K562 (cell line): ENCODE data around the gene SLC3A2. TPM values are rescaled to one million over a fixed set of nuclear protein-coding genes. Genes with fewer than 3 reads are reported as not detected.
A peak's percentile ranks its signal among the peaks of the same experiment; 100 is the strongest.

Source experiments
- ATAC-seq: fragments of 200-7000 bp; cut with Tn5 transposase; 3 replicates; pipeline ENCODE4 v1.9.1; 2020; ENCODE audit warnings: moderate library complexity
- BruUV-seq: library from RNA; stranded (reverse); fragments of 400-500 nt; replicated peaks from 2 replicates; lab custom pipeline; 2021; lab: Mats Ljungman, UMichigan
- CTCF ChIA-PET: fragments of 300-600 bp; formaldehyde crosslinking; extraction: SDS; loops from one replicate; lab custom pipeline; 2021; ENCODE audit warnings: low intra/inter-chr PET ratio; lab: Yijun Ruan, JAX
- POLR2A ChIA-PET: fragments of 300-600, 350-650 bp; sonication (Branson Sonifier 250); formaldehyde crosslinking; extraction: SDS; loops from one replicate; lab custom pipeline; 2021; ENCODE audit warnings: antibody characterized with exemption, inconsistent platforms; lab: Yijun Ruan, JAX
- DNase-seq, 4 experiments: peaks; one replicate each; pipeline versions ENCODE4 v3.0.0 to v3.0.0-alpha.2; 2011 to 2018; ENCODE audit warnings: low spot score in 3 of 4, mixed read lengths in 3 of 4; ENCODE audit errors: extremely low read depth in 1 of 4
- FAIRE-seq: peaks from 2 replicates; lab custom pipeline; 2011; peaks lifted over from hg19 to GRCh38; lab: Jason Lieb, UNC
- H2AFZ ChIP-seq: 2 replicates; pipeline ENCODE4 v1.6.0; 2011; ENCODE audit warnings: low read depth, low read length, control low read depth, inconsistent platforms
- H3K27ac ChIP-seq: fragments of 200-600 bp; 3 replicates; pipeline ENCODE4 v1.8.0; 2011; ENCODE audit warnings: low read depth, mild to moderate bottlenecking, control low read depth, inconsistent platforms, low read length, moderate library complexity, mixed read lengths; ENCODE audit errors: extremely low read depth
- H3K27me3 ChIP-seq, 2 experiments: fragments of 300-600 bp in 1 of 2; 2 replicates in 1 of 2; 3 replicates in 1 of 2; pipeline versions ENCODE4 v1.6.0 to v1.8.0; 2011; ENCODE audit warnings: inconsistent platforms in 2 of 2, low read length in 2 of 2, mild to moderate bottlenecking in 1 of 2, mixed read lengths in 1 of 2, moderate library complexity in 1 of 2; ENCODE audit not compliant: control insufficient read depth in 2 of 2, insufficient read depth in 2 of 2
- H3K36me3 ChIP-seq: fragments of 300-600 bp; 3 replicates; pipeline ENCODE4 v1.8.0; 2011; ENCODE audit warnings: mild to moderate bottlenecking, low read length, inconsistent platforms; ENCODE audit not compliant: control insufficient read depth, insufficient read depth
- H3K4me1 ChIP-seq, 2 experiments: fragments of 200-600 bp in 1 of 2; replicated peaks in 1 of 2; 2 replicates in 1 of 2; 3 replicates in 1 of 2; pipeline versions ENCODE4 v1.5.1 to v1.8.0; 2011; ENCODE audit warnings: inconsistent platforms in 2 of 2, low read length in 2 of 2, mild to moderate bottlenecking in 1 of 2, mixed read lengths in 1 of 2, moderate library complexity in 1 of 2; ENCODE audit not compliant: control insufficient read depth in 2 of 2, insufficient read depth in 2 of 2
- H3K4me2 ChIP-seq: 2 replicates; pipeline ENCODE4 v1.6.1; 2011; ENCODE audit warnings: low read length, control low read depth, inconsistent platforms, mixed read lengths; ENCODE audit not compliant: insufficient read depth
- H3K4me3 ChIP-seq: fragments of 200-600 bp; sonication (generic), shearing (Covaris generic); 2 replicates; pipeline ENCODE4 v1.5.1; 2016; ENCODE audit warnings: control low read depth, inconsistent platforms
- H3K79me2 ChIP-seq: fragments of 200-600 bp; 3 replicates; pipeline ENCODE4 v1.8.0; 2011; ENCODE audit warnings: low read length, inconsistent platforms; ENCODE audit not compliant: control insufficient read depth, insufficient read depth
- H3K9ac ChIP-seq, 2 experiments: 2 replicates each; pipeline versions ENCODE4 v1.6.0 to v1.6.1; 2011; ENCODE audit warnings: low read depth in 2 of 2, low read length in 2 of 2, control low read depth in 1 of 2, inconsistent platforms in 1 of 2, mild to moderate bottlenecking in 1 of 2, mixed read lengths in 1 of 2; ENCODE audit not compliant: insufficient read depth in 1 of 2
- H3K9me1 ChIP-seq: one replicate; pipeline ENCODE4 v1.6.0; 2011; ENCODE audit warnings: inconsistent platforms, mild to moderate bottlenecking, low read length, moderate library complexity; ENCODE audit not compliant: control insufficient read depth, insufficient read depth
- H3K9me3 ChIP-seq: replicated peaks from 2 replicates; pipeline ENCODE4 v1.5.1; 2011; ENCODE audit warnings: low read depth, low read length, inconsistent platforms; ENCODE audit not compliant: control insufficient read depth, insufficient read depth
- H4K20me1 ChIP-seq: replicated peaks from 2 replicates; pipeline ENCODE4 v1.6.1; 2011; ENCODE audit warnings: low read length, inconsistent platforms, mixed read lengths; ENCODE audit not compliant: control insufficient read depth, insufficient read depth
- CREM ChIP-seq: IDR thresholded peaks from 2 replicates; pipeline ENCODE4 v1.6.1; 2014; ENCODE audit warnings: antibody characterized with exemption, low read depth
- JUN ChIP-seq, 2 experiments: sonication (generic) in 1 of 2; formaldehyde crosslinking in 1 of 2; IDR thresholded peaks; 2 replicates each; pipeline versions ENCODE4 v1.6.1 to v1.8.0; 2012 to 2022; ENCODE audit warnings: borderline replicate concordance in 2 of 2, mild to moderate bottlenecking in 2 of 2, improper control_type of control experiment in 1 of 2, low read depth in 1 of 2, low read length in 1 of 2, missing genetic modification reagents in 1 of 2
- KDM1A ChIP-seq, 2 experiments: fragments of 450-650 bp; IDR thresholded peaks; 2 replicates each; pipeline ENCODE4 v1.6.1; 2016; ENCODE audit warnings: mild to moderate bottlenecking in 2 of 2
- MEF2D ChIP-seq: conservative IDR thresholded peaks from 2 replicates; pipeline ENCODE4 v1.6.1; 2016; ENCODE audit warnings: low read depth, missing genetic modification characterization, missing compliant biosample characterization
- RBFOX2 ChIP-seq: fragments of 200-400 bp; formaldehyde crosslinking; IDR thresholded peaks from 2 replicates; pipeline ENCODE4 v1.6.1; 2017; ENCODE audit warnings: low read depth, mild to moderate bottlenecking, low read length, moderate library complexity
- SMC3 ChIP-seq: conservative IDR thresholded peaks from 2 replicates; pipeline ENCODE4 v1.6.1; 2011; ENCODE audit warnings: low read depth, low read length, improper control_type of control experiment; ENCODE audit not compliant: insufficient read depth
- WGBS: fragments of 100-300 bp; shearing (Covaris generic); methylation state at CpG from one replicate; pipeline ENCODE4 v1.1.6; 2016; ENCODE audit warnings: low coverage, mixed read lengths; ENCODE audit not compliant: insufficient coverage; ENCODE audit errors: missing lambda C conversion rate; 5-methylcytosine and 5-hydroxymethylcytosine counted together
- in situ Hi-C: fragments of 300-500 bp; cut with MboI; formaldehyde crosslinking; loops from 4 replicates; pipeline ENCODE4 v1.15.0; 2018; ENCODE audit warnings: inconsistent platforms, mixed read lengths
- intact Hi-C: fragments of 100-400 bp; cut with micrococcal nuclease; formaldehyde crosslinking; loops from 2 replicates; pipeline ENCODE4 v1.14.2; 2022
- polyA plus RNA-seq, 8 experiments: library from polyadenylated mRNA; depleted of rRNA in 4 of 8; stranded (reverse) in 5 of 8; unstranded in 3 of 8; fragments of >200 nt; fragmentation: Nextera tagmentation in 2 of 8; fragmentation: Illumina TruSeq in 1 of 8; extraction: Ambion mirVana in 2 of 8; extraction: Trizol in 1 of 8; gene quantifications; 2 replicates each; pipeline versions ENCODE4 v1.2.1 to v1.2.3, GENCODE V29; 2011 to 2014; ENCODE audit warnings: inconsistent platforms in 1 of 8, missing spikeins in 1 of 8
- total RNA-seq, 7 experiments: library from RNA; depleted of rRNA in 6 of 7; stranded (reverse); fragments of >200 nt in 6 of 7; fragmentation: Illumina TruSeq in 2 of 7; extraction: Trizol in 2 of 7; gene quantifications; 2 replicates each; pipeline versions ENCODE4 v1.2.1 to v1.2.3, GENCODE V29; 2011 to 2021; ENCODE audit warnings: low replicate concordance in 1 of 7
- TF ChIP-seq, protein P1 (sequence below): fragments of 450-650 bp; IDR thresholded peaks from 2 replicates; pipeline ENCODE4 v1.6.1; 2014; ENCODE audit warnings: low read depth, mild to moderate bottlenecking, moderate library complexity, borderline replicate concordance
- TF ChIP-seq, protein P2 (sequence below), 2 experiments: IDR thresholded peaks; 2 replicates each; pipeline ENCODE4 v1.6.1; 2011; ENCODE audit warnings: borderline replicate concordance in 1 of 2, control low read depth in 1 of 2, low read depth in 1 of 2, low read length in 1 of 2, mild to moderate bottlenecking in 1 of 2, mixed read lengths in 1 of 2, moderate library complexity in 1 of 2; ENCODE audit not compliant: insufficient read depth in 1 of 2, insufficient read length in 1 of 2, poor library complexity in 1 of 2, severe bottlenecking in 1 of 2; ENCODE audit errors: extremely low read depth in 1 of 2
- TF ChIP-seq, protein P3 (sequence below): fragments of 250-450 bp; sonication (Bioruptor Pico); IDR thresholded peaks from 2 replicates; pipeline ENCODE4 v1.8.0; 2022; ENCODE audit warnings: moderate library complexity, mild to moderate bottlenecking, inconsistent platforms
- TF ChIP-seq, protein P4 (sequence below), 2 experiments: fragments of 450-650 bp; conservative IDR thresholded peaks; 2 replicates each; pipeline ENCODE4 v1.6.1; 2017; ENCODE audit warnings: mild to moderate bottlenecking in 2 of 2, moderate library complexity in 2 of 2

Gene SLC3A2
- total and polyA plus RNA-seq, 9 of the 15 experiments (the other 6 are each of a cell fraction or from before 2014, with no cell fraction given): 20.0 to 296 (median 214) TPM

DNA sequence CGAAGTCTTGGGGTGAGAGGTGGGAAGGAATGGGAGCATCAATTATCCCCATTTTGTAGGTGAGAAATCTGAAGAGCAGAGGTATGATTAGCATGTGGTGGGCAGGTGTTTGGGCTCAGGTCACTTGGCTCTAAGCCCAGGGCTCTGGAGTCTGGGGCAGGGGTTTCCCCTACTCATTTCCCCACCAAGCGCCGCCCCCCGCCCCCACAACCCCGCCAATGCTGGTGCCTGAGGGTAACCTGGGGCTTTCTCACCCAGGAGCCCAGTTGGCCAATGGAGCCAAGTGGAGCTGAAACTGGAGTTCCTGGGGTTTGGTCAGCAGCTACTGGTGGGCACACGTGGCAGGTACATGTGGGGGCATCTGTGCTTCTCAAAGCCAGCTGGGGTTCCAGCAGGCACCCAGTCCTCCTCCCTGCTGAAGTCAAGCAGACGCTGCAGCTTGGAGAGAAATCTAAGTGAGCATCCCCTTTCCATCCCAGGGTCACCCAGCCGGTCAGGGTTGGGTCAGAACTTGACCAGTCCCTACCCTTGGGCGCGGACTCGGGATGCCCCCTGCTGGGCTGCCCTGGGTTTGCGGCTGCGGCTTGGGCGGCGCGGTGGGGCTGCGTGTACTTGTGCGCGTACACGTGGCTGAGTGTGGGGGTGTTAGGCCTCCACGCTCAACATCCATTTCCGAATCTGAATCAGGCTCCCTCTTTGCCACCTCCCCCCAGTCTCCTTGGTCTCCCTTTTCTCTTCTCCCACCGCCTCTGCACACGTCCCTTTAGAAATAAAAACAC, 42.1 kb downstream of the SLC3A2 start:
- peak; percentile 76 to 87 (median 82) for DNase-seq
- Histone ChIP-seq H3K4me1 (peaks cover 19 to 64% of the 10 kb centered on the region in 2 experiments), H4K20me1 (peaks cover 10% of the 10 kb centered on the region; the same call in 1 of the 2 replicates), H2AFZ (peak overlapping the region; percentile 84), H3K9me1 (no peaks in the 10 kb centered on the region), H3K27me3 (peaks cover 17 to 31% of the 10 kb centered on the region in 2 experiments; a peak in 4 of 5 replicates), H3K4me3 (no peak overlapping the region), H3K4me2 (peak overlapping the region; percentile 15), H3K36me3 (no peaks in the 10 kb centered on the region), H3K27ac (no peak overlapping the region), H3K79me2 (no peaks in the 10 kb centered on the region), H3K9me3 (no peaks in the 10 kb centered on the region), H3K9ac (peak overlapping the region in 1 of 2 experiments; percentile 72; a peak in 2 of 4 replicates)
- POLR2A ChIA-PET: interaction anchor here (0.7 to 1.1 kb wide), 2 partner anchors 61 to 67 kb away, joined by 3 to 5 read pairs; no protein-coding TSS in a partner anchor
- peak; percentile 89 for ATAC-seq
- BruUV-seq: no TSS peak
- WGBS: 12% methylated on average over 23 of the region's 24 CpGs
- CTCF ChIA-PET: interaction anchor here (1.7 kb wide), 1 partner anchor 17 kb away, joined by 4 read pairs; no protein-coding TSS in a partner anchor
- in situ Hi-C loops: no loop called here
- intact Hi-C loops: loop anchor here (1.0 kb wide), 1 partner anchor 17 kb away; no protein-coding TSS in a partner anchor
- FAIRE-seq: no peak
- TF ChIP-seq CREM (peak; percentile 65), JUN (IDR thresholded peaks at IDR 0.05; ENCODE audit: borderline replicate concordance, low read depth, low read length) (no peak), JUN (CRISPR knock-in tag; IDR thresholded peaks at IDR 0.05; ENCODE audit: borderline replicate concordance) (no peak), SMC3 (peak; percentile 47; the same call in 1 of the 2 replicates), RBFOX2 (0 out of 2 replicates have a peak, but pooled peaks have one; percentile 38), KDM1A (IDR thresholded peaks at IDR 0.05) (peak in 1 of 2 experiments; percentile 95; a peak in 2 of 4 replicates), MEF2D (no peak)
- TF ChIP-seq, protein P1, sequence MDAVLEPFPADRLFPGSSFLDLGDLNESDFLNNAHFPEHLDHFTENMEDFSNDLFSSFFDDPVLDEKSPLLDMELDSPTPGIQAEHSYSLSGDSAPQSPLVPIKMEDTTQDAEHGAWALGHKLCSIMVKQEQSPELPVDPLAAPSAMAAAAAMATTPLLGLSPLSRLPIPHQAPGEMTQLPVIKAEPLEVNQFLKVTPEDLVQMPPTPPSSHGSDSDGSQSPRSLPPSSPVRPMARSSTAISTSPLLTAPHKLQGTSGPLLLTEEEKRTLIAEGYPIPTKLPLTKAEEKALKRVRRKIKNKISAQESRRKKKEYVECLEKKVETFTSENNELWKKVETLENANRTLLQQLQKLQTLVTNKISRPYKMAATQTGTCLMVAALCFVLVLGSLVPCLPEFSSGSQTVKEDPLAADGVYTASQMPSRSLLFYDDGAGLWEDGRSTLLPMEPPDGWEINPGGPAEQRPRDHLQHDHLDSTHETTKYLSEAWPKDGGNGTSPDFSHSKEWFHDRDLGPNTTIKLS: peak; percentile 50; the same call in 1 of the 2 replicates
- TF ChIP-seq, protein P2, sequence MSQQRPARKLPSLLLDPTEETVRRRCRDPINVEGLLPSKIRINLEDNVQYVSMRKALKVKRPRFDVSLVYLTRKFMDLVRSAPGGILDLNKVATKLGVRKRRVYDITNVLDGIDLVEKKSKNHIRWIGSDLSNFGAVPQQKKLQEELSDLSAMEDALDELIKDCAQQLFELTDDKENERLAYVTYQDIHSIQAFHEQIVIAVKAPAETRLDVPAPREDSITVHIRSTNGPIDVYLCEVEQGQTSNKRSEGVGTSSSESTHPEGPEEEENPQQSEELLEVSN (IDR thresholded peaks at IDR 0.05; ENCODE audit: borderline replicate concordance in 1 of 2, extremely low read depth in 1 of 2, insufficient read depth in 1 of 2, insufficient read length in 1 of 2, low read depth in 1 of 2, low read length in 1 of 2, poor library complexity in 1 of 2, severe bottlenecking in 1 of 2): peak in 1 of 2 experiments; percentile 80
- TF ChIP-seq, protein P3, sequence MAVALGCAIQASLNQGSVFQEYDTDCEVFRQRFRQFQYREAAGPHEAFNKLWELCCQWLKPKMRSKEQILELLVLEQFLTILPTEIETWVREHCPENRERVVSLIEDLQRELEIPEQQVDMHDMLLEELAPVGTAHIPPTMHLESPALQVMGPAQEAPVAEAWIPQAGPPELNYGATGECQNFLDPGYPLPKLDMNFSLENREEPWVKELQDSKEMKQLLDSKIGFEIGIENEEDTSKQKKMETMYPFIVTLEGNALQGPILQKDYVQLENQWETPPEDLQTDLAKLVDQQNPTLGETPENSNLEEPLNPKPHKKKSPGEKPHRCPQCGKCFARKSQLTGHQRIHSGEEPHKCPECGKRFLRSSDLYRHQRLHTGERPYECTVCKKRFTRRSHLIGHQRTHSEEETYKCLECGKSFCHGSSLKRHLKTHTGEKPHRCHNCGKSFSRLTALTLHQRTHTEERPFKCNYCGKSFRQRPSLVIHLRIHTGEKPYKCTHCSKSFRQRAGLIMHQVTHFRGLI (CRISPR knock-in tag): no peak
- TF ChIP-seq, protein P4, sequence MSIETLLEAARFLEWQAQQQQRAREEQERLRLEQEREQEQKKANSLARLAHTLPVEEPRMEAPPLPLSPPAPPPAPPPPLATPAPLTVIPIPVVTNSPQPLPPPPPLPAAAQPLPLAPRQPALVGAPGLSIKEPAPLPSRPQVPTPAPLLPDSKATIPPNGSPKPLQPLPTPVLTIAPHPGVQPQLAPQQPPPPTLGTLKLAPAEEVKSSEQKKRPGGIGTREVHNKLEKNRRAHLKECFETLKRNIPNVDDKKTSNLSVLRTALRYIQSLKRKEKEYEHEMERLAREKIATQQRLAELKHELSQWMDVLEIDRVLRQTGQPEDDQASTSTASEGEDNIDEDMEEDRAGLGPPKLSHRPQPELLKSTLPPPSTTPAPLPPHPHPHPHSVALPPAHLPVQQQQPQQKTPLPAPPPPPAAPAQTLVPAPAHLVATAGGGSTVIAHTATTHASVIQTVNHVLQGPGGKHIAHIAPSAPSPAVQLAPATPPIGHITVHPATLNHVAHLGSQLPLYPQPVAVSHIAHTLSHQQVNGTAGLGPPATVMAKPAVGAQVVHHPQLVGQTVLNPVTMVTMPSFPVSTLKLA (conservative IDR thresholded peaks at IDR 0.05): peak in 1 of 2 experiments; percentile 72; a peak in 3 of 4 replicates
